ENCODE data around the gene SOD2.
A peak's percentile ranks its signal among the peaks of the same experiment; 100 is the strongest.
"Not testable (repeated sequence)": the region's sequence is repeated elsewhere in the genome, so short reads cannot be mapped to it uniquely, and the experiment has no call there.

SOD2 gene

GRCh38 chr6:159715605-159716004 is 22.6 kb upstream of the SOD2 start:
- no peak for DNase-seq

- DNase-seq, result no peak
Measured at GRCh38 chr6:159715166-159715565, 22.1 kb upstream of the SOD2 start.

- no peak for DNase-seq
Measured at GRCh38 chr6:159714404-159714803, 21.4 kb upstream of the SOD2 start.

GRCh38 chr6:159713984-159714383 is 20.9 kb upstream of the SOD2 start:
- DNase-seq, result no peak

- DNase-seq, result not testable (repeated sequence)
Measured at GRCh38 chr6:159712389-159712788, 19.3 kb upstream of the SOD2 start.

GRCh38 chr6:159710603-159711002 is 17.6 kb upstream of the SOD2 start:
- not testable (repeated sequence) for DNase-seq

GRCh38 chr6:159701413-159701999 is 8.5 kb upstream of the SOD2 start:
- no peak for DNase-seq

GRCh38 chr6:159700970-159701369 is 7.9 kb upstream of the SOD2 start:
- DNase-seq, result no peak

- DNase-seq, result no peak
Measured at GRCh38 chr6:159695984-159696383, 2.9 kb upstream of the SOD2 start.

GRCh38 chr6:159693894-159694545 is 979 bp upstream of the SOD2 start:
- peak in 1 of 4 experiments; percentile 11 for DNase-seq

GRCh38 chr6:159692303-159693127 is 526 bp downstream of the SOD2 start:
- peak; percentile 23 to 38 (median 32) for DNase-seq

GRCh38 chr6:159691963-159692287 is 1.1 kb downstream of the SOD2 start:
- DNase-seq, result no peak

GRCh38 chr6:159691133-159691962 is 1.7 kb downstream of the SOD2 start:
- no peak for DNase-seq

- DNase-seq, result not testable (repeated sequence)
Measured at GRCh38 chr6:159690135-159690534, 2.9 kb downstream of the SOD2 start.

- no peak for DNase-seq
Measured at GRCh38 chr6:159689001-159689400, 4.0 kb downstream of the SOD2 start.

- DNase-seq, result no peak
Measured at GRCh38 chr6:159688266-159688905, 4.7 kb downstream of the SOD2 start.

GRCh38 chr6:159687341-159687740 is 5.7 kb downstream of the SOD2 start:
- DNase-seq, result no peak

- no peak for DNase-seq
Measured at GRCh38 chr6:159686703-159687102, 6.3 kb downstream of the SOD2 start.

- DNase-seq, result no peak
Measured at GRCh38 chr6:159686040-159686439, 7.0 kb downstream of the SOD2 start.

- no peak for DNase-seq
Measured at GRCh38 chr6:159684013-159684304, 9.1 kb downstream of the SOD2 start.

GRCh38 chr6:159682810-159683209 is 10.2 kb downstream of the SOD2 start:
- DNase-seq, result no peak

- no peak for DNase-seq
Measured at GRCh38 chr6:159682295-159682694, 10.7 kb downstream of the SOD2 start.
